ENCODE results near the gene MC1R. TPM values are rescaled to one million over a fixed set of nuclear protein-coding genes. Genes with fewer than 3 reads are reported as not detected.

MC1R gene
- total RNA-seq, 4 donors from 2014 or later, result 0.77 to 6.2 (median 5.4) TPM

DNA sequence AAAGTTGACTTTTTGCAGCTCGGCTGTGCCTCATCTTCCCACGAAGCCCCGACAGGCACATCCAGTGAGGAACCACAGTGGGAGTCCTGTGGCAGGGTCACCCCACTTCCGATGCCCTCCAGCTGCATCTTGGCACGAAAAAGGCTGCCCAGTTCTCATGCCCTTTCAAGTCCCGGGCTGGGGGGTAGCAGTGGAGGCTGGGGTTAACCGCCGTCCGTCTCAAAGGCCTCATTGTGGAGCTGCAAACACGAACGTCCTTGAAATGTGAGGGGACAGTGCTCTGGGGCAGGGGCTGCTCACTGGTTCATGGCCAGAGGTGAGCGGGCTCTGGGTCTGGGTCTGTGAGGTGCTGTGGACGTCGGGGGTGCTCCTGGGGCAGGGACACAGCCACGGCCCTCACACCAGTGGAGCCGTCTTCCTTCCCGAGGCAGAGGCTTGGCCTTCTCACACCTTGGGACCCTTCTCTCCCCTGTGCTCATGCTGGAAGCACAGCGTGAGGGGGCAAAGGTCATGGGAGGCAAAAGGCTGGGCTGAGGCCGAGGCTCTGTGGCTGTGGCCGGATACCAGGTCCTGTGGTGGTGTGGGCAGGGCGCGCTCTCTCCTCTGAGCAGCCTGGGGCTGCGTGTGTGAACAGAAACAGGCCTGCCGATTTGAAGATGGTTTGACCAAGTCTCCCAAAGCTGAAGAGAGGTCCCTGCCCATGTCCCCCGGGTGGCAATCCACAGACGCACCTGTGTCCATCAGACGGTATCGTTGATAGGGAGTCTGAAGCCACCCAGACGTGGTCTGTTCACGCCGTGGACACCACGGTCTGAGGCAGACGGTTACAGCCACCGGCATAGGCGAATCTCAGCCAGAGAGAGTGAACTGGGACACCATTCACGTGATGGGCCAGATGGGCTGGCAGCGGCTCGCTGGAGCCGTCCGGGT is 3.1 kb upstream of the MC1R start:
- TF ChIP-seq POLR2A (IDR thresholded peaks at IDR 0.05), result no peak
- TF ChIP-seq, protein P1, sequence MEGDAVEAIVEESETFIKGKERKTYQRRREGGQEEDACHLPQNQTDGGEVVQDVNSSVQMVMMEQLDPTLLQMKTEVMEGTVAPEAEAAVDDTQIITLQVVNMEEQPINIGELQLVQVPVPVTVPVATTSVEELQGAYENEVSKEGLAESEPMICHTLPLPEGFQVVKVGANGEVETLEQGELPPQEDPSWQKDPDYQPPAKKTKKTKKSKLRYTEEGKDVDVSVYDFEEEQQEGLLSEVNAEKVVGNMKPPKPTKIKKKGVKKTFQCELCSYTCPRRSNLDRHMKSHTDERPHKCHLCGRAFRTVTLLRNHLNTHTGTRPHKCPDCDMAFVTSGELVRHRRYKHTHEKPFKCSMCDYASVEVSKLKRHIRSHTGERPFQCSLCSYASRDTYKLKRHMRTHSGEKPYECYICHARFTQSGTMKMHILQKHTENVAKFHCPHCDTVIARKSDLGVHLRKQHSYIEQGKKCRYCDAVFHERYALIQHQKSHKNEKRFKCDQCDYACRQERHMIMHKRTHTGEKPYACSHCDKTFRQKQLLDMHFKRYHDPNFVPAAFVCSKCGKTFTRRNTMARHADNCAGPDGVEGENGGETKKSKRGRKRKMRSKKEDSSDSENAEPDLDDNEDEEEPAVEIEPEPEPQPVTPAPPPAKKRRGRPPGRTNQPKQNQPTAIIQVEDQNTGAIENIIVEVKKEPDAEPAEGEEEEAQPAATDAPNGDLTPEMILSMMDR (IDR thresholded peaks at IDR 0.05), result no peak
- no peak for DNase-seq

DNA sequence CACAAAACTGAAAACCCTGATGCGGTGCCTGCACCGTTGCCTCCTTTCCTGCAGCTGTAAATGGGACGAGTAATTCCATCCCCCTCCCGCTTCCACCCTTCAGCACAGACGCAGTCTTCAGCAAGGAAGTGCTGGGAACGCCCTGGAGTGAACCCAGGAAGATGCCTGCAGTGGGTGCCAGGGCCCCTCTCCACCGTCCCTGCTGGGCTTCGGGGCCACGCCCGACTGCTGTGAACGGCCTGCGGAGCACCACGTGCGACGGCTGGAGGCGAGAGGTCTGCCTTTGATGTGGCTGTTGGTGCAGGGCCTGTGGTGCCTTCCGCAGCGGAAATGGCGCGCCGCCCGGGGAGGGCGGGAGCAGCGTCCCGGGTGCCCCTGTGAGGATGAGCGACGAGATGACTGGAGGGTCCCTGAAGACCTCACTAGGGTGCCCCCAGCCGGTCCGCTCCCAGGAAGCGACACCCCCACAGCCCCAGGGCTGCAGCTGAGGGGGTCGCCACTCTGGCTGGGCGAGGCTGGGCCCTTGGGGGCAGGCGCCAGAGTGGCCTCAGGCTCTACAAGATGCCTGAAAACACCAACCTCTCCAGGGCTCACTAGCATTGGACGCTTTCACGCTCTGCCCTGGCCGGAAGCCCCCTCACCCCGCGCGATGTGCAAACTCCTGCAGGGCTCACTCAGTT is 749 bp upstream of the MC1R start:
- Histone ChIP-seq H3K27ac (no peak overlapping the region), H3K27me3 (no peaks in the 10 kb centered on the region), H3K36me3 (no peaks in the 10 kb centered on the region), H3K4me3 (peak overlapping the region; percentile 15 to 26), H3K4me1 (peaks cover 3 to 24% of the 10 kb centered on the region in 2 donors), H3K9me3 (no peaks in the 10 kb centered on the region)
- TF ChIP-seq, protein P1 (IDR thresholded peaks at IDR 0.05), result no peak
- TF ChIP-seq POLR2A (IDR thresholded peaks at IDR 0.05), result peak in 1 of 2 donors; percentile 15
- intact Hi-C loops (cut with DNase I; ENCODE audit: low total_unique reads), result no loop called here
- peak; percentile 56 to 60 for DNase-seq

More for the DNA sequence above, 3.1 kb upstream of the MC1R start:
- Histone ChIP-seq H3K4me3 (no peak overlapping the region), H3K27ac (no peak overlapping the region), H3K4me1 (peaks cover 3 to 12% of the 10 kb centered on the region in 2 donors), H3K36me3 (no peaks in the 10 kb centered on the region), H3K27me3 (no peaks in the 10 kb centered on the region), H3K9me3 (no peaks in the 10 kb centered on the region)
- intact Hi-C loops (cut with DNase I; ENCODE audit: low total_unique reads), result no loop called here

DNA sequence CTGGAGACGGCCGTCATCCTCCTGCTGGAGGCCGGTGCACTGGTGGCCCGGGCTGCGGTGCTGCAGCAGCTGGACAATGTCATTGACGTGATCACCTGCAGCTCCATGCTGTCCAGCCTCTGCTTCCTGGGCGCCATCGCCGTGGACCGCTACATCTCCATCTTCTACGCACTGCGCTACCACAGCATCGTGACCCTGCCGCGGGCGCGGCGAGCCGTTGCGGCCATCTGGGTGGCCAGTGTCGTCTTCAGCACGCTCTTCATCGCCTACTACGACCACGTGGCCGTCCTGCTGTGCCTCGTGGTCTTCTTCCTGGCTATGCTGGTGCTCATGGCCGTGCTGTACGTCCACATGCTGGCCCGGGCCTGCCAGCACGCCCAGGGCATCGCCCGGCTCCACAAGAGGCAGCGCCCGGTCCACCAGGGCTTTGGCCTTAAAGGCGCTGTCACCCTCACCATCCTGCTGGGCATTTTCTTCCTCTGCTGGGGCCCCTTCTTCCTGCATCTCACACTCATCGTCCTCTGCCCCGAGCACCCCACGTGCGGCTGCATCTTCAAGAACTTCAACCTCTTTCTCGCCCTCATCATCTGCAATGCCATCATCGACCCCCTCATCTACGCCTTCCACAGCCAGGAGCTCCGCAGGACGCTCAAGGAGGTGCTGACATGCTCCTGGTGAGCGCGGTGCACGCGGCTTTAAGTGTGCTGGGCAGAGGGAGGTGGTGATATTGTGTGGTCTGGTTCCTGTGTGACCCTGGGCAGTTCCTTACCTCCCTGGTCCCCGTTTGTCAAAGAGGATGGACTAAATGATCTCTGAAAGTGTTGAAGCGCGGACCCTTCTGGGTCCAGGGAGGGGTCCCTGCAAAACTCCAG is 1.1 kb downstream of the MC1R start:
- no peak for DNase-seq
- Histone ChIP-seq H3K27ac (no peak overlapping the region), H3K36me3 (no peaks in the 10 kb centered on the region), H3K27me3 (peaks cover 0 to 12% of the 10 kb centered on the region in 2 donors), H3K4me1 (peaks cover 3 to 41% of the 10 kb centered on the region in 2 donors), H3K9me3 (no peaks in the 10 kb centered on the region), H3K4me3 (no peak overlapping the region)
- no peak for TF ChIP-seq POLR2A (IDR thresholded peaks at IDR 0.05)
- TF ChIP-seq, protein P1 (IDR thresholded peaks at IDR 0.05), result no peak
- intact Hi-C loops (cut with DNase I; ENCODE audit: low total_unique reads), result no loop called here

DNA sequence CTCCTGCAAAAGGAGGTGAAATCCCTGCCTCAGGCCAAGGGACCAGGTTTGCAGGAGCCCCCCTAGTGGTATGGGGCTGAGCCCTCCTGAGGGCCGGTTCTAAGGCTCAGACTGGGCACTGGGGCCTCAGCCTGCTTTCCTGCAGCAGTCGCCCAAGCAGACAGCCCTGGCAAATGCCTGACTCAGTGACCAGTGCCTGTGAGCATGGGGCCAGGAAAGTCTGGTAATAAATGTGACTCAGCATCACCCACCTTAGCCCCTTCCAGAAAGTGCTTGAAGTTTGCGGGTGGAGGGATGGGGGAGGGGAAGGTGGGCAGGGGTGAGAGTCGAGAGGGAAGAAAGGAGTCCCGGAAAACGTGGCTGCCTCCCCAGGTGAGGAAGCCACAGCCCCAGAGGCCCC is 2.1 kb downstream of the MC1R start:
- Histone ChIP-seq H3K27me3 (peaks cover 0 to 15% of the 10 kb centered on the region in 2 donors), H3K9me3 (no peaks in the 10 kb centered on the region), H3K4me3 (no peak overlapping the region), H3K36me3 (no peaks in the 10 kb centered on the region), H3K27ac (peak overlapping the region in 1 of 2 donors; percentile 63), H3K4me1 (peaks cover 3 to 44% of the 10 kb centered on the region in 2 donors)
- TF ChIP-seq, protein P1 (IDR thresholded peaks at IDR 0.05), result no peak
- TF ChIP-seq POLR2A (IDR thresholded peaks at IDR 0.05), result no peak
- DNase-seq, result no peak
- intact Hi-C loops (cut with DNase I; ENCODE audit: low total_unique reads), result no loop called here

Data from uterus (tissue), 4 donors.